BE2C (cell line): ENCODE data around the gene TGFBR3.
A peak's percentile ranks its signal among the peaks of the same experiment; 100 is the strongest.

Experiments
- DNase-seq: peaks from one replicate; pipeline ENCODE4 v3.0.0-alpha.2; 2020
- H3K27me3 ChIP-seq: fragments of 250-450 bp; sonication (Bioruptor Pico); 2 replicates; pipeline ENCODE4 v1.5.1; 2020; ENCODE audit warnings: mild to moderate bottlenecking
- H3K36me3 ChIP-seq: fragments of 250-450 bp; sonication (Bioruptor Pico); 2 replicates; pipeline ENCODE4 v1.5.1; 2020; ENCODE audit warnings: mild to moderate bottlenecking
- H3K4me1 ChIP-seq: fragments of 250-450 bp; sonication (Bioruptor Pico); 2 replicates; pipeline ENCODE4 v1.5.1; 2020
- H3K4me3 ChIP-seq: 2 replicates; pipeline ENCODE4 v1.5.1; 2011; ENCODE audit warnings: low read depth, low read length
- H3K9me3 ChIP-seq: fragments of 250-450 bp; sonication (Bioruptor Pico); 2 replicates; pipeline ENCODE4 v1.5.1; 2020
- CTCF ChIP-seq: IDR thresholded peaks from 2 replicates; pipeline ENCODE4 v1.5.1; 2012; ENCODE audit warnings: mild to moderate bottlenecking, low read depth, low read length

TGFBR3 gene

GRCh38 chr1:91831132-91831930, 54.6 kb downstream of the TGFBR3 start:
- Histone ChIP-seq H3K4me3 (no peak overlapping the region), H3K4me1 (no peaks in the 10 kb centered on the region; the same call in 1 of the 2 replicates), H3K9me3 (no peaks in the 10 kb centered on the region), H3K36me3 (no peaks in the 10 kb centered on the region), H3K27me3 (no peaks in the 10 kb centered on the region)
- DNase-seq: no peak
- no peak for TF ChIP-seq CTCF

GRCh38 chr1:91830242-91831131, 55.5 kb downstream of the TGFBR3 start:
- no peak overlapping the region for H3K4me3 ChIP-seq
- H3K27me3 ChIP-seq: no peaks in the 10 kb centered on the region
- no peaks in the 10 kb centered on the region; the same call in 1 of the 2 replicates for H3K4me1 ChIP-seq
- H3K36me3 ChIP-seq: no peaks in the 10 kb centered on the region
- TF ChIP-seq CTCF: 0 out of 2 replicates have a peak, but pooled peaks have one; percentile 4
- no peaks in the 10 kb centered on the region for H3K9me3 ChIP-seq
- peak; percentile 20 for DNase-seq

GRCh38 chr1:91829293-91830153, 56.4 kb downstream of the TGFBR3 start:
- TF ChIP-seq CTCF: no peak
- no peaks in the 10 kb centered on the region for H3K36me3 ChIP-seq

GRCh38 chr1:91828583-91829281, 57.2 kb downstream of the TGFBR3 start:
- no peaks in the 10 kb centered on the region for H3K36me3 ChIP-seq
- no peaks in the 10 kb centered on the region for H3K9me3 ChIP-seq
- TF ChIP-seq CTCF: no peak
- no peak for DNase-seq
- H3K27me3 ChIP-seq: no peaks in the 10 kb centered on the region
- no peaks in the 10 kb centered on the region; the same call in 1 of the 2 replicates for H3K4me1 ChIP-seq
- H3K4me3 ChIP-seq: no peak overlapping the region

More at GRCh38 chr1:91829293-91830153, 56.4 kb downstream of the TGFBR3 start:
- Histone ChIP-seq H3K27me3 (no peaks in the 10 kb centered on the region), H3K4me1 (no peaks in the 10 kb centered on the region; the same call in 1 of the 2 replicates), H3K9me3 (no peaks in the 10 kb centered on the region), H3K4me3 (no peak overlapping the region)
- DNase-seq: no peak
